Right ventricle myocardium superior (tissue), 1 donor: ENCODE measurements around the gene LSM3. TPM values are rescaled to one million over a fixed set of nuclear protein-coding genes. Genes with fewer than 3 reads are reported as not detected.

ENCODE experiments used
- ATAC-seq: fragments of 200-7000 bp; cut with Tn5 transposase; one replicate; pipeline ENCODE4 v1.9.1; 2020; ENCODE audit warnings: mild to moderate bottlenecking; ENCODE audit not compliant: poor library complexity
- DNase-seq: peaks from one replicate; pipeline ENCODE4 v3.0.0-alpha.2; 2020
- intact Hi-C: fragments of 100-400 bp; cut with DNase I; formaldehyde crosslinking; loops from one replicate; pipeline ENCODE4 v1.11.2; 2022
- total RNA-seq: library from RNA; stranded (reverse); fragmentation: NEBNext Ultra II Directional; extraction: Animal tissue kit (Norgen Biotek cat#: 25700); gene quantifications from one replicate; pipeline ENCODE4 v1.2.1, GENCODE V29; 2021
- donor health status: DM: no; HTN: yes; CAD: no; lungs with severe emphysema.

Gene LSM3
- total RNA-seq, 1 donor from 2014 or later = 16.8 TPM

DNA sequence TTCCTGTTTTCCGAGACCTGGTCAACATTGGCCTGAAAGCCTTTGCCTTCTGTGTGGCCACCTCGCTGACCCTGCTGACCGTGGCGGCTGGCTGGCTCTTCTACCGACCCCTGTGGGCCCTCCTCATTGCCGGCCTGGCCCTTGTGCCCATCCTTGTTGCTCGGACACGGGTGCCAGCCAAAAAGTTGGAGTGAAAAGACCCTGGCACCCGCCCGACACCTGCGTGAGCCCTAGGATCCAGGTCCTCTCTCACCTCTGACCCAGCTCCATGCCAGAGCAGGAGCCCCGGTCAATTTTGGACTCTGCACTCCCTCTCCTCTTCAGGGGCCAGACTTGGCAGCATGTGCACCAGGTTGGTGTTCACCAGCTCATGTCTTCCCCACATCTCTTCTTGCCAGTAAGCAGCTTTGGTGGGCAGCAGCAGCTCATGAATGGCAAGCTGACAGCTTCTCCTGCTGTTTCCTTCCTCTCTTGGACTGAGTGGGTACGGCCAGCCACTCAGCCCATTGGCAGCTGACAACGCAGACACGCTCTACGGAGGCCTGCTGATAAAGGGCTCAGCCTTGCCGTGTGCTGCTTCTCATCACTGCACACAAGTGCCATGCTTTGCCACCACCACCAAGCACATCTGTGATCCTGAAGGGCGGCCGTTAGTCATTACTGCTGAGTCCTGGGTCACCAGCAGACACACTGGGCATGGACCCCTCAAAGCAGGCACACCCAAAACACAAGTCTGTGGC is 36.8 kb upstream of the LSM3 start:
- ATAC-seq (peak; percentile 61), DNase-seq (peak; percentile 66)
- intact Hi-C loops = no loop called here

DNA sequence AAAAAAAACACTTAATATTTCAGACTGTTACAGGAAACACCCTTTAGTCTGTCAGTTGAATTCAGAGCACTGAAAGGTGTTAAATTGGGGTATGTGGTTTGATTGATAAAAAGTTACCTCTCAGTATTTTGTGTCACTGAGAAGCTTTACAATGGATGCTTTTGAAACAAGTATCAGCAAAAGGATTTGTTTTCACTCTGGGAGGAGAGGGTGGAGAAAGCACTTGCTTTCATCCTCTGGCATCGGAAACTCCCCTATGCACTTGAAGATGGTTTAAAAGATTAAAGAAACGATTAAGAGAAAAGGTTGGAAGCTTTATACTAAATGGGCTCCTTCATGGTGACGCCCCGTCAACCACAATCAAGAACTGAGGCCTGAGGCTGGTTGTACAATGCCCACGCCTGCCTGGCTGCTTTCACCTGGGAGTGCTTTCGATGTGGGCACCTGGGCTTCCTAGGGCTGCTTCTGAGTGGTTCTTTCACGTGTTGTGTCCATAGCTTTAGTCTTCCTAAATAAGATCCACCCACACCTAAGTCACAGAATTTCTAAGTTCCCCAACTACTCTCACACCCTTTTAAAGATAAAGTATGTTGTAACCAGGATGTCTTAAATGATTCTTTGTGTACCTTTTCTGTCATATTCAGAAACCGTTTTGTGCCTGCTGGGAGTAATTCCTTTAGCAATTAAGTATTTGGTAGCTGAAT is 35.9 kb upstream of the LSM3 start:
- intact Hi-C loops = no loop called here
- ATAC-seq (no peak), DNase-seq (no peak)

DNA sequence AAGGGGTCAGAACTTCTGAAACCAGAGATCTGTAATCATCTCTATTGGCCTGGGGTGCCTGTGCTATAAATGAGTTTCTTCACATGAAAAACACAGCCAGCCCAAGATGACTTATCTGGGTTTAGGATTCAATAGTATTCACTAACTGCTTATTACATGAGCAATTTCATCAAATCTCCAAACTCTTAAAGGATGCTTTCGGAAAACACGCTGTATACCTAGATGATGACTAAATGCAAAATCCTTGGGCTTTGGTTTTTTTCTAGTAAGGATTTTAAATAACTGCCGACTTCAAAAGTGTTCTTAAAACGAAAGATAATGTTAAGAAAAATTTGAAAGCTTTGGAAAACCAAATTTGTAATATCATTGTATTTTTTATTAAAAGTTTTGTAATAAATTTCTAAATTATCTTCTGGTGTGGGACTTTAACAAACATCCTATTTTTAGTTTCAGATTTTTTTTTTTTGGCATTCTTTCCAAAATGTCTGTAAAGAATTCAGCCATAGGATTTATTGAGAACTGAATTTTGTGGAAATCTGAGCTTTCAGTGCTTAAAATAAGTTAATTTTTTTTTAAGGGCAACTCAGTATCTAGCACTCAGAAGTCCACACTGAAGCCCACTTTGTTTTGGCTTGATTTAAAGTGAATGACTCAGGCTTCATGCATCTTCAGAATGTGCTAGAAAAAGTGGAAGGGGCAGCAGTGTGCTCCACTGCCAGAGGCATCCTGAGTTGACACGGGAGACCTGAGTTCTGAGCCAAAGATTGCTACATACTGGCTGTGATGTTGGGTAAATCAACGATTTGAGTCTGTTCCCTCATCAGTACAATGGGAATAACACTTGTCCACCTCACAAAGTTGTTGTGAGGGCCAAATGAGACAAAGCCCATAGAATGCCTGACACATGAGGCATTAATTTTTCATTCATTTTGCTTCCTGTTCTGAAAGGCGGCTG is 35.1 kb upstream of the LSM3 start:
- intact Hi-C loops = no loop called here
- DNase-seq (peak; percentile 58), ATAC-seq (peak; percentile 69)

DNA sequence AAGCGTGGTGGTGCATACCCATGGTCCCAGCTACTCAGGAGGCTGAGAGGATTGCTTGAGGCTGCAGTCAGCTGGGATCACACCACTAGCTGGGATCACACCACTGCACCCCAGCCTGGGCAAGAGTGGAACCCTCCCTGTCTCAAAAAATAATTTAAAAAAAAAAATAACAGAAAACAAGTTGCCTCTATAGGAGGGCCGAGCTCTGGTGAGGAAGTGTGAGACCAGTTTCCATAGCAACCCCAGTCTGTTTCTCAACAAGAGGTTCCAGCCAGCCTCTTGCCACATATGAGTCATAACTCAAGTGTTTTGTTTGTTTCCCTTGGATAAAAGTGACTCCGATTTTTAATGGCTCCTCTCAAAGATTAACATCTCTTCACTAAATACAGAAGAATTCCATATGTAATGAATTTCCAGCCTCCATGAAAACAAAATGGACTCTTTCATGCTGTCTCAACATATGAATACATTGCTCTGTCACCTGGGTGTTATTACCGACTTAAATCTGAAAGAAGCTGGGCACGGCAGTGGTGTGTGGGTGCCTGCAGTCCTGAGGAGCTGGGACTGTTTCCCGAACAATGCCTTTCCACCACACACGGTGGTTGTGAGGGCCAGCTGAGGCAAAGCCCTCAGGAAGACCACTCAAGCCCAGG is 34.1 kb upstream of the LSM3 start:
- DNase-seq = peak; percentile 64
- ATAC-seq = peak; percentile 85
- intact Hi-C loops = no loop called here

DNA sequence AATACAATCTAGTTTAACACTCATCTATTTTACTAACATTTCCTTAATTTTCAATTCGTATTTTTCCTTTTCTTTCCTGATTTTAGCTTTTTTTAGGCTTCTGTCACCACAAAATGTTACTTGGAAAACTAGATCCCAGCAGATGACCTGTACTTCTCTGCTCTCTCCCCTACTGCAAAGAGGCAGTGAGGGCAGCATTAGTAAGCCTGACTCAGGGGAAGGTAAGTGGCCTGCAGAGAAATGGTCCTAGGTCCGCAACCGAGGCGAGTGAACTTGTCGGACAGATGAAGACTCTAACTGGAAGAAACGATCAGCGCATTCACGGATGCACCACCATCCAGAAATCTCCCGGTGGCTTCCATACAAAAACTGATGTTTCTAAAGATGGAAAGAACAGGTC is 33.4 kb upstream of the LSM3 start:
- ATAC-seq = no peak
- intact Hi-C loops = no loop called here

DNA sequence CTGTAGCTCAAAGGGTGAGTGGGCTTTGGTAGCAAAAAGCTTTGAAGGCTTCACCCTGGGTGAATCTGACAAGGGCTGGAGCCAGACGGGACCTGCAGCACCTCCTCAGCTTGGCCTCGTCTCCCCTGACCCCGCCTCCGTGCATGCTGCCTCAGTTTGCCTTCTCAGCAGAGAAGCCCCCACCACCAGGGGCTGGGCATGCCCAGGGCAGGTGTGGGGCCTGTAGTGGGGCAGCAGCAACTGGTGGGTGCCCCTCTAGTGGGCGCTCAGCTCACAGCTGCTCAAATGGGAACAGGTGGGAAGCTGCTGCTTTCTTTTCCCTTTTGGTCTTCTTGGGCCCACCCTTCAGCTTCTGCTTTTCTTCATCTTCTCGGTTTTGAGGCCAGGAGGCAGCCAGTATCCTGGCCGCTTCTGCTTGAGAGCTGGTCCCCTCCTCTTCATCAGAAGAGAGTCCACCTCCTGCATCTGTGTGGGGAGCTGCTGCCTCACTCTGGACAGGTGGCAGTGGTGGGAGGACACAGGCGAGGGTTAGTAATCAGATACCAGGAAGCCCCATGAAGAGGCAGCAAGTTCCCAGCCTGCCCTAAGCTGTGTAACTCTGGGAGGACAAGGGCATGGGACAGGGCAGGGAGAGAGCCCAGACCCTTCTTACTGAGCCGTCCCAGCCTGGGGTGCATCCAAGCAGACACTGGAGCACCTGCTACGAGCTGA is 32.8 kb upstream of the LSM3 start:
- no peak for DNase-seq
- intact Hi-C loops = no loop called here
- ATAC-seq = no peak

More for the DNA sequence above, 33.4 kb upstream of the LSM3 start:
- DNase-seq = no peak

DNA sequence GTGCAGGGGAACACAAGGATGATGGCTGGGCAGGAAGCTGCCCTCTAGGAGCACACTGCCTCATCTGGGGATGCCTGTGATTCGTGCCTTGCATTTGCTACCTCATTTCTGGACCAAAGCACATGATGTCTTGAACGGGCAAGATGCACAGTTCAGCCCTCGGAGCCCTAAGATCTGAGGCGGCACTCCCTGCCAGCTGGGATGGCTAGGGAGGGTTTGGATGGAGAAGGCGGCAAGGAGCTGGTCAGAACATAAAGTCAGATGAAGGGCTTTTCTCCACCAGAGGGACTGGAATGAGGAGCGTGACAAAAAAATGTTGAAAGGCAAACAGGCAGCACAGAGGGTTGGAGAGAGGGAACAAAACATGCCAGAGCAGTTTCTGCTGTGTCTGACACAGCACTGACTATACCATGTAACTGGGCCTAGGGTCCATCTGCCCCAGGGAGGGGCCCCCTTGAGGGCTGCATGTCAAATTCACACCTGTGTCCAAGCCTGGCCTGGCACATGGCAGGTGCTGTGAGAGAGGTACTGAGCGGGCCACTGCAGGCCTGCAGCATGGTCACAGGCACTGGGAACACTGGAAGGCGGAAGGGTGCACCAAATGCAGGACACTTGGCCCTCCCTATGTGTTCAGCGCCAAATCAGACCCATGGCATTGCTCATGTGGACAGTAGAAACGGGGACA is 32.1 kb upstream of the LSM3 start:
- no peak for DNase-seq
- ATAC-seq = no peak
- intact Hi-C loops = no loop called here

DNA sequence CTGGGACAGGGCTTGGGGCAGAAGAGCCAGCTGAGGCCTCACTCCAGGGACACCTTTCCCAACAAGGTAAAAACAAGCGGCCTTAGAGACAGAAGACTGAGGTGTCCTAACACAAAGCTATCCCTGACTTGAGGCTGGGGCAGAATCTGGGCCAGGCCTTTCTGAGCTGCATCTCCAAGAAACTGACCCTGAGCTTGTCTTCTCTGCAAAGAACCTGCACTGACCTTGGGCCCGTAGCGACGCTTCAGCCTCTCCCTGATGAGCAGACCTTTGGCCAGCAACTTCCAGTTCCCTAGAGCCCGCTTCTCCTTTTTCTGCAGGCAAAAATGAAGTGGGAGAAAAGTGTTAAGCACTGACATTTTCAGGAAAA is 31.6 kb upstream of the LSM3 start:
- intact Hi-C loops = no loop called here
- ATAC-seq = no peak
- DNase-seq = no peak

DNA sequence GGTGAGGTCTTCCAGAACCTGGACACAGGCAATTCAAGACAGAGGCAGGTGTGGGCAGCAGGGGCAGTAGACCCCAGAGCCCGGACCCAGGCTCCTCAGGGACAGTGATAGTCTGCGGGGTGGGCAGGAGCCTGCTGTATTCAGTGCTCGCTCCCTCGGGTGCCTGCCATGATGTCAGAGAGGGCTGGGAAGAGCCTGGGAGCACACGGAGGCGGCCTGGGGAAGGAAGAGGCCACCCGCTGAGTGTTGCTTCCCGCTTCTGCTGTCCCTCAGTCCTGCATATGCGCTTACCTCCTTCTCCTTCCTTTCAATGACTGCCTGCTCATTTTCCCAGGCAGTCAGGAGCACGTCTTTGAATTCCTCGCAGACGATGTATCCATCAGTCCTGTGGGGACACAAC is 31.0 kb upstream of the LSM3 start:
- DNase-seq (no peak), ATAC-seq (no peak)
- intact Hi-C loops = no loop called here

DNA sequence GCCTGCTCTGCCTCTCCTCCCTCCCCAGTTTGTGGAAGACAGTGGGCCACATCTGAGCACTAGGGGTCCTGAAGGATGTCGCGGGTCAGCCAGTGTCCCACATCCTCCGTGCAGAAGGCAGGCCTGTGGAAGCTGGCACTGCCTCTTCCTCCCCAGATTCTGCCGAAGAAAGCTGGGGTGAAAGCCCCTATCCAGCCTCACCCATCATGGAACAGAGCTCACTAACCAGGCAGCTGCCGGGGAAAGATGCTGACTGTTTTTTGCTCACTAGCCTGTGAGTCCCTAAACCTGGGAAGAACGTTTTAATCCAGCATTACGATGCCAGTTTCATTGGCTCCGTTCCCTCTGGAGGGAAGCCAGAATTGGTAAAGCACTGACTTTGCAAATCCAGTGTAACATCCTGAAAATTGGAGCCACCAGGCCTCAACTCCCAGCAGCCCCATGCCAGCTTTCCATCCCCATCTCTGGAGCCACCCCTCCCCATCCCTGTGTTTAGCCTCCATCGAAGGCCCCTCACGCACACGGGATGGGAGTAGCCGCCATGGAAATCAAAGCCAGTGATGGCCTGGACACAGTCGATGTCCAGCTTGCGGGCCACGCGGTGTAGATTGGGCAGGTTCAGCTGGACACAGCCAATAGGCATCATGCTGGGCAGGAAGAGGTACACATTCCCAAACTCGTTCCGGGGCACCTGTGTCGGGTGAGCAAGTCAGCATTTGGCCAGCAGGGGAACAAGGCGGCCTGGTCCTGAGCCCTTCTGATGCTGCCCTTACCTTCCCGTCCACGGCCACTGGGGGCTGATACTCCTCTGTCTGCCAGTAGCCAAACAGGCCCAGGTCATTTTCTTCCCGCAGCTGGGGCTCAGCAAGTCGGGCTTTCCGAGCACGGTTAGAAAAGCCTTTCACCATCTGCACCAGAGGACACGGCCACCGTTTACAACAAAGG is 30.3 kb upstream of the LSM3 start:
- no peak for ATAC-seq
- DNase-seq = no peak
- intact Hi-C loops = no loop called here

DNA sequence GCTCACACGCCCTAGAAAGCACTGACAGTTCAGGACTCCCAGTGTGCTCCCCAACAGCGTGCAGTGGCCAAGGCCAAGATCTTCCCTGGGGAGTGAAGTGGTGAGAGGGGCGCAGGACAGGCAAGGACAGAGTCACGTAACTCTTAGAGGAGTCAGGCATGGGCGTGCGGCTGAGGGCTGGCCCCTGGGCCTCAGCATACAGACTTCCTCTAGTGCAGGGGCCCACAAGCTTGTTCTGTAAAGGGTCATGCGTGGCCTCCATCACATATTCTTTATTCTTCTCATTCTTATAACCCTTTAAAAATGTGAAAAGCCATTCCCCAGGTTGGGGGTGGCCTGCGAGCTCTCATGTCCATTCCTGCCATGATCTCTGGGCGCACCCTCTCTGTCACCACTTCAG is 28.5 kb upstream of the LSM3 start:
- intact Hi-C loops = no loop called here
- ATAC-seq = no peak
- DNase-seq = no peak

DNA sequence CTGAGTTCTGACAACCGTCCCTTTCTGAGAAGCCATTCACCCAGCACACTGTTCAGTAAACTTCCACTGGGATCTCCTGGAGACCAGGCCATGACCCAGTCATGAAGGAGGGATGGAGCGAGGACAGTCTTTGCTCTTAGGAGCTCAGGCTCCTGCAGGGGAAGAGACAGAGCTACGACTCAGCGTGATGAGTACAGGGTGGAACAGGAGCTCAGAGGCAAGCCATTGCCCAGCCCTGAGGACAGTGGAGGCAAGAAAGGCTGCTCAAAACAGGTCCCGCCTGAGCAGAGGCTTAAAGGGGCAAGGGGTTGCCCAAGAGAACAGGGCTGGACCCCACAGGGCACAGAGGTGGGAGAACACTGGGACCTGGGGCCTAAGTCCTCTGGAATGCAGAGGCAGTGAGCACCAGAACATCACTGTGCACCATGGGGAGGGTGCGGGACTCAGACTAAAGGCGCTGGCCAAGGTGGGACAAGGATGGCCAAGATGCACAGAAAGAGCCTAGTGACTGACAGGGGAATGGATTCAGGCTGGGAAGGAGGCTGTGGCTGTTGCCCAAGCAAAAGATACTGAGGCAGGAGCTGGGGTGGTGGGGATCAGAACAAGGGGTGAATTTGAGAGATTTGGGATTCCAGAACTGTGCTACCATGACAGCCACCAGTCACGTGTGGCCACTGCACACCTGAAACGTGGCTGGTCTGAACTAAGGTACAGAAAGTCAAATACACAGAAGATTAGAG is 28.0 kb upstream of the LSM3 start:
- no peak for DNase-seq
- ATAC-seq = no peak
- intact Hi-C loops = no loop called here

DNA sequence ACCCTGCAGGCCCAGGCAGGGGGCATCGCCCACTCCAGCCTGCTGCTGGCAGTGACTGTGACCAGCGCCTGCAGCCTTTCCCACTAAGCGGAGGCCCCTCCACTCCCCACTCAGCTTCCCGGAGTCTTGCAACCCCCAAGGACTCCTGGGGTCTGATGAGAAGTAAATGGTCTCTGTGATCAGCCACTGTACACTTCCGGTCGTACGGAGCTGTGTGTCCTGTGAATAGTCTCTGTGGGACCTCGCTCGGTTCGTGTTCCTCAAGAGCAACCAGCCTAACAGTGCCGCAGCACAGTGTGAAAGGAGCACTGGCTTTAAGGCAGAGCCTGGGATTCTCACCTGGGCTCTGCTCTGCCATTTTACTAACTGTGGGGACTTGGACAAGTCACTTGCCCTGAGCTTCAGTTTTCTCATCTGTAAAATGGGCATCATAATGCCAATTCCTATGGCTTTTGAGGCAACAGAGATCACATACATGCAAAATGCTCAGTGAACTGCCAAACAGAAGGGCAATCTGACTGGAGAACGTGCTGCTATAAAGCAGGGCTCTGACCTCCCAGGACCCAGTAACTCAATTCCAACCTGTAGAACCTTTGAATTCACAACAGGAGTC is 27.0 kb upstream of the LSM3 start:
- ATAC-seq = no peak
- intact Hi-C loops = no loop called here
- DNase-seq = no peak

DNA sequence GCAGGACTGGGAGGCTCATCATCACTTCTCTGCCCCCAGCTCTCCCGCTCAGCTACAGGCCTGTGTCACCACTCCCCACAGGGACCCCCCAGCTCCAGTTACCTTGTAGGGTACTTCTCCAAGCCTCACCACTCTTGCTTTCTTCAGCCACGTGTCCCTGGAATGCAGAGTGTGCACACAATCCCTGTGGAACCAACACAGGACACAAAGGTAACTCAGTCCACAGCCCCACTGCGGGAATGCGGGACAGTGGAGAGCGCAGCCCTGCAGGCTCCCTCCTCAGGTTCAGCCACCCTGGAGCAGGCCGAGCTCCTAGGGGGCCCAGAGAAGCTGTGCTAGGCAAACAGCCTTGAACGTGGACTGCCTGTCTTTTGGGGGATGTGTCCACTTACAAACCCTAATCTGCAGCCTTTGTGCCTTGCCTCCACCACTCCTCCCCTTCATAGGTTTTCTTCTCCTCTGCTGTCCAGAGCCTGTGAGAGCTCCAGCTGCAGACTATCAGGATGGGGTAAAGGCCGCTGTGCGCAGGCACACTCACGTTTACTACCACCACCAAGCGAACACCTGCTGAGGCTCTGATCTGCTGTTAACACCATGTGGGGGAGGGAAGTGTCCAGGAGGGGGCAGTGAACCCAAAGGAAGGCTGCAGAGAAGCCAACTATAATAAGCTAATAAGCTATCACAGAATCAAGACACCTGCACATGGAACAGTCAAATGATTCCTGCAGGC is 26.2 kb upstream of the LSM3 start:
- intact Hi-C loops = no loop called here
- ATAC-seq (no peak), DNase-seq (no peak)

DNA sequence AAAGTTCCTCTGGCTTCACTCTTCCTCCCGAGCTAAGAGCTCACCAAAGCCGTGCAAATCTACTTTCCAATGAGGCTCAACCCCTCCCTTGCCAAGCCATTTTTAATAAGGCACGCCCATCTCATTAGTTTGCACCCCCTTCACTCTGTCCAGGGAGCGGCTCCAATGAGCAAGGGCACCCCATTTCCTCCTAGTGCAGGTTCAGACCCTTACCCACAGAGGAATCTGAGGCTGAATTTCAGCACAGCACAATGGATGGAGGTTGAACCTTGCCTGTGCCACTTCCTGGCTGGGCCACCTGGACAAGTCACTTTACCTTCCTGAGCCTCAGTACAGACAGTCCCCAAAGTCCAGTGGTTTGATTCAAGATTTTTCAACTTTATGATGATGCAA is 25.7 kb upstream of the LSM3 start:
- ATAC-seq (no peak), DNase-seq (no peak)
- intact Hi-C loops = no loop called here
